Measurements from ENCODE around the gene MYBBP1A. TPM values are rescaled to one million over a fixed set of nuclear protein-coding genes. Genes with fewer than 3 reads are reported as not detected.

Gene MYBBP1A
- total and polyA plus RNA-seq, 2 experiments from 2014 or later = 70.7 to 213 TPM

DNA sequence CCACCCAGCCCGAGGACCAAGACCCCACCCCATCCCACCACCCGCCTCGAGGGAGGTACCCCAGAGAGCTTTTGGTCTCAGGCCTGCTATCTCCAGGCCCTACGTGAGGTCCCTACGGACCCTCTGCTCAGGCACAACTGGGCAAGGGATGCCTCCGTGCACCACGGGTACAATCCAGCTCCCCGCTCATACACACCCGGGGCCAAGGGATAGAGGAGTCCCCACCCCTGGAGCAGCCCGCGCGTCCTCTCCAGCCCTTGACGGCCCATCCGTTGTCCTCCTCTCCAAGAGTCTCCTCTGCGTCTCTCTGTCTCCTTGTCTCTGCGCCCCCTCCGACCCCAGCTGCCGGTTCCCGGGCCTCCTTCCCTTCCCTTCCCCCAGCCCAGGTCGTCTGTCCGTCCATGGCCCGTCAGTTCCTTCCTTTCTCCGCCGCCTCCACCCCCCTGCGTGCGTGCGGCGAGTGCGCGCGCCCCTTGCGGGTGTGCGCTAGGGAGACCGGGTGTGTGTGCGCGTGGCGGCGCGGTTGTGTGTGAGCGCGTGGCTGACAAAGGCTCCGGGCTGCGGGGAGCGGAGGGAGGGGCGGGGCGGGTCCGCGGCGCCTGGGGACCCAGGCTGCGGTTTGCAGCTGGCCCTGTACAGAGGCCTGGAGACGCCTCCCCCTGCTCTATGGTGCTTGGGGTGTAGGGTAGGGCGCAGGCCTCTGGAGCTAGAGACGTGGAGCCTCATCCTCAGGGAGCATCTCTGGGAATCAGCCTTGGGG is 55.6 kb downstream of the MYBBP1A start:
- H3K27ac ChIP-seq (ENCODE audit: low read depth) = no peak overlapping the region
- no peak overlapping the region for H3K27ac Mint-ChIP-seq

DNA sequence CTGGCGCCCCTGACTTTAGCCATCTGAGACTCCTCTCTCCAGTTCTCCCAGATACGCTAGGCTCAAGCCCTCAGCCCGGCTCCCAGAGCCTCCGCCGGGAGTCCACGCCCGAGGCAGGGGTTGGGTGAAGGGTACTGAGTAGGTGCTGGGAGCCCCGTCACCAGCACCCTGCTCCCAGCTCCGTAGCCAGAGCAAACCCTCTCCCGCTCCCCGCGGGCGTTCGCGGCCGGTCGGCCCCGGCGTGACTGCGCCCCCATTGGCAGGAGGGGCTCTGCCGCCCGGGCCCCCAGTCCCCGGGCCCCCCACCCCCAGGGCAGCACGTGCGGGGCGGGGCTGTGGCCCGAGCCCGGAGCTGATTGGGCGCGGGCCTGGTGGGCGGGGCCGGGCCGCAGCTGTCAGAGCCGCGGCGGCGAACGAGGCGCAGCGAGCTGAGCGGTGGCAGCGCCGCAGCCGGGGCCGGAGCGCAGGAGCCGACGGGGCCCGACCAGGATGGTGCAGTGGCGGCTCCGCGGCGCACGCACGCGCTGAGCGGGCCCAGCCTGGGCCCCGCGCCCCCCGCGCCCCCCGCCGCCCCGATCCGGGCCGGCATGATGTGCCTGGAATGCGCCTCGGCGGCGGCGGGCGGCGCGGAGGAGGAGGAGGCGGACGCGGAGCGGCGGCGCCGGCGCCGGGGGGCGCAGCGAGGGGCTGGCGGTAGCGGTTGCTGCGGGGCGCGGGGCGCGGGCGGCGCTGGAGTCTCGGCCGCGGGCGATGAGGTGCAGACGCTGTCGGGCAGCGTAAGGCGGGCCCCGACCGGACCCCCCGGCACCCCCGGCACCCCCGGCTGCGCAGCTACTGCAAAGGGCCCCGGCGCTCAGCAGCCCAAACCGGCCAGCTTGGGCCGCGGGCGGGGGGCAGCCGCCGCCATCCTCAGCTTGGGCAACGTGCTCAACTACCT is 56.5 kb downstream of the MYBBP1A start, which contains the start of gene SPNS2:
Gene SPNS2 (plus strand): TSS at position 421 of the 937 bp plus-strand sequence. CDS start 167 bp downstream, at position 588.
- Histone ChIP-seq H3K79me2 (replicated peaks; ENCODE audit: insufficient read depth) (no peaks in the 10 kb centered on the region), H3K4me1 (ENCODE audit: insufficient read depth) (peaks cover 4% of the 10 kb centered on the region; the same call in 1 of the 2 replicates), H3K4me3 (peak within 1 kb of the TSS; percentile 72), H3K36me3 (ENCODE audit: insufficient read depth) (no peaks in the 10 kb centered on the region), H3K4me2 (peak within 1 kb of the TSS; percentile 88), H3K27me3 (ENCODE audit: insufficient read depth) (peaks cover 55% of the 10 kb centered on the region), H3F3A (replicated peaks; ENCODE audit: low read depth) (no peaks in the 10 kb centered on the region; the same call in 1 of the 2 replicates), H2AFZ (peak within 1 kb of the TSS; percentile 92), H3K27ac (ENCODE audit: low read depth) (no peak within 1 kb of the TSS), H4K20me1 (replicated peaks; ENCODE audit: insufficient read depth) (no peaks in the 10 kb centered on the region; the same call in 1 of the 2 replicates), H3K9me2 (ENCODE audit: insufficient read depth) (no peaks in the 10 kb centered on the region)
- Mint-ChIP-seq H3K36me3 (ENCODE audit: low read depth) (no peaks in the 10 kb centered on the region), H3K4me1 (peaks cover 18% of the 10 kb centered on the region), H3K4me3 (peak within 1 kb of the TSS; percentile 78), H3K27me3 (ENCODE audit: insufficient read depth, low read depth, poor library complexity) (peaks cover 60% of the 10 kb centered on the region), H3K9me3 (no peaks in the 10 kb centered on the region), H3K27ac (no peak within 1 kb of the TSS)
- DNase-seq (ENCODE audit: low spot score) = peak; percentile 88
- no peak for TF ChIP-seq NANOG (IDR thresholded peaks at IDR 0.05; ENCODE audit: borderline replicate concordance)
- TF ChIP-seq EZH2 (IDR thresholded peaks at IDR 0.05; ENCODE audit: low read depth, unreplicated experiment) = no peak
- TF ChIP-seq, protein P1, sequence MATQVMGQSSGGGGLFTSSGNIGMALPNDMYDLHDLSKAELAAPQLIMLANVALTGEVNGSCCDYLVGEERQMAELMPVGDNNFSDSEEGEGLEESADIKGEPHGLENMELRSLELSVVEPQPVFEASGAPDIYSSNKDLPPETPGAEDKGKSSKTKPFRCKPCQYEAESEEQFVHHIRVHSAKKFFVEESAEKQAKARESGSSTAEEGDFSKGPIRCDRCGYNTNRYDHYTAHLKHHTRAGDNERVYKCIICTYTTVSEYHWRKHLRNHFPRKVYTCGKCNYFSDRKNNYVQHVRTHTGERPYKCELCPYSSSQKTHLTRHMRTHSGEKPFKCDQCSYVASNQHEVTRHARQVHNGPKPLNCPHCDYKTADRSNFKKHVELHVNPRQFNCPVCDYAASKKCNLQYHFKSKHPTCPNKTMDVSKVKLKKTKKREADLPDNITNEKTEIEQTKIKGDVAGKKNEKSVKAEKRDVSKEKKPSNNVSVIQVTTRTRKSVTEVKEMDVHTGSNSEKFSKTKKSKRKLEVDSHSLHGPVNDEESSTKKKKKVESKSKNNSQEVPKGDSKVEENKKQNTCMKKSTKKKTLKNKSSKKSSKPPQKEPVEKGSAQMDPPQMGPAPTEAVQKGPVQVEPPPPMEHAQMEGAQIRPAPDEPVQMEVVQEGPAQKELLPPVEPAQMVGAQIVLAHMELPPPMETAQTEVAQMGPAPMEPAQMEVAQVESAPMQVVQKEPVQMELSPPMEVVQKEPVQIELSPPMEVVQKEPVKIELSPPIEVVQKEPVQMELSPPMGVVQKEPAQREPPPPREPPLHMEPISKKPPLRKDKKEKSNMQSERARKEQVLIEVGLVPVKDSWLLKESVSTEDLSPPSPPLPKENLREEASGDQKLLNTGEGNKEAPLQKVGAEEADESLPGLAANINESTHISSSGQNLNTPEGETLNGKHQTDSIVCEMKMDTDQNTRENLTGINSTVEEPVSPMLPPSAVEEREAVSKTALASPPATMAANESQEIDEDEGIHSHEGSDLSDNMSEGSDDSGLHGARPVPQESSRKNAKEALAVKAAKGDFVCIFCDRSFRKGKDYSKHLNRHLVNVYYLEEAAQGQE (IDR thresholded peaks at IDR 0.05; ENCODE audit: unreplicated experiment) = no peak
- TF ChIP-seq CREB1 (CRISPR knock-in tag; IDR thresholded peaks at IDR 0.05; ENCODE audit: low read depth) = no peak
- TF ChIP-seq, protein P2, sequence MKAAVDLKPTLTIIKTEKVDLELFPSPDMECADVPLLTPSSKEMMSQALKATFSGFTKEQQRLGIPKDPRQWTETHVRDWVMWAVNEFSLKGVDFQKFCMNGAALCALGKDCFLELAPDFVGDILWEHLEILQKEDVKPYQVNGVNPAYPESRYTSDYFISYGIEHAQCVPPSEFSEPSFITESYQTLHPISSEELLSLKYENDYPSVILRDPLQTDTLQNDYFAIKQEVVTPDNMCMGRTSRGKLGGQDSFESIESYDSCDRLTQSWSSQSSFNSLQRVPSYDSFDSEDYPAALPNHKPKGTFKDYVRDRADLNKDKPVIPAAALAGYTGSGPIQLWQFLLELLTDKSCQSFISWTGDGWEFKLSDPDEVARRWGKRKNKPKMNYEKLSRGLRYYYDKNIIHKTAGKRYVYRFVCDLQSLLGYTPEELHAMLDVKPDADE (IDR thresholded peaks at IDR 0.05) = no peak
- no peak for TF ChIP-seq POLR2AphosphoS5 (IDR thresholded peaks at IDR 0.05; ENCODE audit: low read depth)
- TF ChIP-seq JUNB (IDR thresholded peaks at IDR 0.05; ENCODE audit: unreplicated experiment) = no peak
- TF ChIP-seq ZNF331 (CRISPR knock-in tag; IDR thresholded peaks at IDR 0.05; ENCODE audit: low read depth) = no peak
- TF ChIP-seq EZH2phosphoT487 (IDR thresholded peaks at IDR 0.05; ENCODE audit: unreplicated experiment) = no peak
- TF ChIP-seq, protein P3, sequence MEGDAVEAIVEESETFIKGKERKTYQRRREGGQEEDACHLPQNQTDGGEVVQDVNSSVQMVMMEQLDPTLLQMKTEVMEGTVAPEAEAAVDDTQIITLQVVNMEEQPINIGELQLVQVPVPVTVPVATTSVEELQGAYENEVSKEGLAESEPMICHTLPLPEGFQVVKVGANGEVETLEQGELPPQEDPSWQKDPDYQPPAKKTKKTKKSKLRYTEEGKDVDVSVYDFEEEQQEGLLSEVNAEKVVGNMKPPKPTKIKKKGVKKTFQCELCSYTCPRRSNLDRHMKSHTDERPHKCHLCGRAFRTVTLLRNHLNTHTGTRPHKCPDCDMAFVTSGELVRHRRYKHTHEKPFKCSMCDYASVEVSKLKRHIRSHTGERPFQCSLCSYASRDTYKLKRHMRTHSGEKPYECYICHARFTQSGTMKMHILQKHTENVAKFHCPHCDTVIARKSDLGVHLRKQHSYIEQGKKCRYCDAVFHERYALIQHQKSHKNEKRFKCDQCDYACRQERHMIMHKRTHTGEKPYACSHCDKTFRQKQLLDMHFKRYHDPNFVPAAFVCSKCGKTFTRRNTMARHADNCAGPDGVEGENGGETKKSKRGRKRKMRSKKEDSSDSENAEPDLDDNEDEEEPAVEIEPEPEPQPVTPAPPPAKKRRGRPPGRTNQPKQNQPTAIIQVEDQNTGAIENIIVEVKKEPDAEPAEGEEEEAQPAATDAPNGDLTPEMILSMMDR (conservative IDR thresholded peaks at IDR 0.05; ENCODE audit: low read depth in 2 of 2) = no peak
- TF ChIP-seq STAT1 (IDR thresholded peaks at IDR 0.05; ENCODE audit: unreplicated experiment) = no peak
- no peak for TF ChIP-seq ZNF114 (CRISPR knock-in tag; IDR thresholded peaks at IDR 0.05)
- peak; percentile 70 for ATAC-seq

More for the DNA sequence above, 55.6 kb downstream of the MYBBP1A start:
- H3K4me2 ChIP-seq = peak overlapping the region; percentile 88
- H3K4me1 ChIP-seq (ENCODE audit: insufficient read depth) = peaks cover 4% of the 10 kb centered on the region; the same call in 1 of the 2 replicates
- peak overlapping the region; percentile 78 for H3K4me3 Mint-ChIP-seq
- H2AFZ ChIP-seq = peak overlapping the region; percentile 92
- H3K79me2 ChIP-seq (replicated peaks; ENCODE audit: insufficient read depth) = no peaks in the 10 kb centered on the region
- no peaks in the 10 kb centered on the region; the same call in 1 of the 2 replicates for H3F3A ChIP-seq (replicated peaks; ENCODE audit: low read depth)
- no peaks in the 10 kb centered on the region for H4K20me1 ChIP-seq (replicated peaks; ENCODE audit: insufficient read depth)
- H3K9me2 ChIP-seq (ENCODE audit: insufficient read depth) = no peaks in the 10 kb centered on the region
- TF ChIP-seq JUNB (IDR thresholded peaks at IDR 0.05; ENCODE audit: unreplicated experiment) (no peak), EZH2 (IDR thresholded peaks at IDR 0.05; ENCODE audit: low read depth, unreplicated experiment) (peak; percentile 65)
- H3K4me3 ChIP-seq = peak overlapping the region; percentile 72
- no peaks in the 10 kb centered on the region for H3K36me3 Mint-ChIP-seq (ENCODE audit: low read depth)
- no peaks in the 10 kb centered on the region for H3K9me3 Mint-ChIP-seq
- H3K27me3 ChIP-seq (ENCODE audit: insufficient read depth) = peaks cover 55% of the 10 kb centered on the region
- ATAC-seq (peak; percentile 57), DNase-seq (ENCODE audit: low spot score) (peak; percentile 66)
- H3K27me3 Mint-ChIP-seq (ENCODE audit: insufficient read depth, low read depth, poor library complexity) = peaks cover 60% of the 10 kb centered on the region
- peaks cover 18% of the 10 kb centered on the region for H3K4me1 Mint-ChIP-seq
- no peaks in the 10 kb centered on the region for H3K36me3 ChIP-seq (ENCODE audit: insufficient read depth)
